Upper lobe of left lung (tissue), 6 donors: ENCODE measurements around the gene BRWD1. TPM values are rescaled to one million over a fixed set of nuclear protein-coding genes. Genes with fewer than 3 reads are reported as not detected.

Experiments
- ATAC-seq, 2 donors: fragments of 200-7000 bp; cut with Tn5 transposase; one replicate each; pipeline ENCODE4 v1.9.1; 2022; ENCODE audit warnings: mild to moderate bottlenecking in 2 of 2, moderate library complexity in 2 of 2; ENCODE audit not compliant: low FRiP score in 2 of 2
- DNase-seq, 2 donors: peaks; one replicate each; pipeline ENCODE4 v3.0.0-alpha.2; 2019 to 2020
- H3K27ac ChIP-seq, 4 donors: fragments of 200-600 bp; sonication (generic); one replicate each; pipeline ENCODE4 v1.5.1; 2016 to 2019
- H3K27me3 ChIP-seq, 4 donors: fragments of 200-600 bp; sonication (generic); one replicate each; pipeline ENCODE4 v1.5.1; 2017 to 2019
- H3K36me3 ChIP-seq, 4 donors: fragments of 200-600 bp; sonication (generic); one replicate each; pipeline ENCODE4 v1.5.1; 2016 to 2019
- H3K4me1 ChIP-seq, 4 donors: fragments of 200-600 bp; sonication (generic); one replicate each; pipeline ENCODE4 v1.5.1; 2018 to 2019
- H3K4me3 ChIP-seq, 4 donors: fragments of 200-600 bp; sonication (generic); one replicate each; pipeline ENCODE4 v1.5.1; 2017 to 2019; ENCODE audit warnings: mild to moderate bottlenecking in 2 of 4, moderate library complexity in 1 of 4
- H3K9me3 ChIP-seq, 4 donors: fragments of 200-600 bp; sonication (generic); one replicate each; pipeline ENCODE4 v1.5.1; 2018 to 2019
- EP300 ChIP-seq, 4 donors: sonication (generic); formaldehyde crosslinking; IDR thresholded peaks; one replicate each; pipeline ENCODE4 v1.5.1; 2017; ENCODE audit warnings: antibody characterized with exemption in 4 of 4, control low read depth in 2 of 4
- POLR2A ChIP-seq, 4 donors: fragments of 450-650 bp; IDR thresholded peaks; one replicate each; pipeline ENCODE4 v1.5.1; 2016 to 2017; ENCODE audit warnings: antibody characterized with exemption in 4 of 4, mild to moderate bottlenecking in 2 of 4
- POLR2AphosphoS5 ChIP-seq, 2 donors: sonication (generic); formaldehyde crosslinking; IDR thresholded peaks; one replicate each; pipeline ENCODE4 v1.5.1; 2017; ENCODE audit warnings: antibody characterized with exemption in 2 of 2
- WGBS, 2 donors: methylation state at CpG; one replicate each; pipeline ENCODE4 v1.1.5; 2017 to 2018; 5-methylcytosine and 5-hydroxymethylcytosine counted together
- total RNA-seq, 6 donors: library from RNA; depleted of rRNA in 4 of 6; stranded (reverse); fragments of >200 nt in 4 of 6; gene quantifications; one replicate each; pipeline versions ENCODE4 v1.1.0 to v1.2.1, GENCODE V29; 2016 to 2021
- TF ChIP-seq, protein P1 (sequence below), 6 experiments: fragments of 450-650 bp in 4 of 6; fragments of 200-600 bp in 2 of 6; sonication (generic) in 2 of 6; IDR thresholded peaks; one replicate each; pipeline ENCODE4 v1.5.1; 2016 to 2019; ENCODE audit warnings: antibody characterized with exemption in 6 of 6
- donor health status: DM: no; HTN: no; CAD: no; lungs with moderate emphysema.
- donor health status: DM: no; HTN: yes; CAD: no; lungs with severe emphysema.

The BRWD1 gene
- total RNA-seq, 6 donors from 2014 or later = 23.4 to 144 (median 42.0) TPM

DNA sequence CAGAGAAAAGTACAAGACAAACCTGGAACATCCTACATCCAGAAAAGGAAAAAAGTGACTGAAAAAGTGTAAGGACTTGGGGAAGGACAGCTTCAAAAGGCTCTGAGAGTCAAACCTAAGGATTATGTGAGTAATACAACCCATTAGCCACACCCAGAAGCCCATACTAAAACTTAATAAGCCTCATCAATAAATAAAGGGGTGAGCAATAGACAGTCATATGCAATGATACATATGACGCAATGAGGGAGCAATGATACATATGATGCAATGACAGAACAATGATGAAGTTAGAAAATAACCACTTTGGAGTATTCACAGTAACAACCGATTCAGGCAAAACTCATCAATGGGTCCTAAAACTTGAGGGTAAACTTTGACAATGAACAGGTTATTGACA, 50.1 kb downstream of the BRWD1 start:
- Histone ChIP-seq H3K27me3 (no peaks in the 10 kb centered on the region), H3K36me3 (peaks cover 15 to 91% (median 48%) of the 10 kb centered on the region in 4 donors), H3K27ac (no peak overlapping the region), H3K9me3 (no peaks in the 10 kb centered on the region), H3K4me3 (no peak overlapping the region), H3K4me1 (no peaks in the 10 kb centered on the region)
- no peak for ATAC-seq
- DNase-seq = no peak
- TF ChIP-seq POLR2A (IDR thresholded peaks at IDR 0.05) (no peak), POLR2AphosphoS5 (IDR thresholded peaks at IDR 0.05) (no peak)
- WGBS, 2 donors = 91 to 100% methylated on average over 2 of the region's 2 CpGs

DNA sequence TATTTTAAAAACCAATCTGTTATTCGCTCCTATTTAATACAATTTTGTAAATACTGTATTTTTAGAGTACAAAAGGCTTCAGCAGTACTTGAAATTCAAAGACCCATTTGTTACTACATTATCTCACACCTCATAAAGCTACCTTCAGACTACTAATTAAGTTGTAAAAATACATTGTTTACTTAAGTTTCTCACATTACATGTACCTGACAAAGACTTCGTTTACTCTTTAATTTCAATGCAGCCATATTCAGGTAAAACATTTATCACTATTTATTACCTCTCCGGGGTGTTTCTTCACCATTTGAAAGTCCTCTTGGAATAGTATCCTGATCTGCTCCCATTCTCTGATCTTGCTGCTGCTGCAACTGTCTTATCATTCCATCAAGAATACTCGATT, 55.2 kb downstream of the BRWD1 start:
- TF ChIP-seq POLR2AphosphoS5 (IDR thresholded peaks at IDR 0.05) (no peak), POLR2A (IDR thresholded peaks at IDR 0.05) (no peak), EP300 (IDR thresholded peaks at IDR 0.05) (no peak)
- TF ChIP-seq, protein P1, sequence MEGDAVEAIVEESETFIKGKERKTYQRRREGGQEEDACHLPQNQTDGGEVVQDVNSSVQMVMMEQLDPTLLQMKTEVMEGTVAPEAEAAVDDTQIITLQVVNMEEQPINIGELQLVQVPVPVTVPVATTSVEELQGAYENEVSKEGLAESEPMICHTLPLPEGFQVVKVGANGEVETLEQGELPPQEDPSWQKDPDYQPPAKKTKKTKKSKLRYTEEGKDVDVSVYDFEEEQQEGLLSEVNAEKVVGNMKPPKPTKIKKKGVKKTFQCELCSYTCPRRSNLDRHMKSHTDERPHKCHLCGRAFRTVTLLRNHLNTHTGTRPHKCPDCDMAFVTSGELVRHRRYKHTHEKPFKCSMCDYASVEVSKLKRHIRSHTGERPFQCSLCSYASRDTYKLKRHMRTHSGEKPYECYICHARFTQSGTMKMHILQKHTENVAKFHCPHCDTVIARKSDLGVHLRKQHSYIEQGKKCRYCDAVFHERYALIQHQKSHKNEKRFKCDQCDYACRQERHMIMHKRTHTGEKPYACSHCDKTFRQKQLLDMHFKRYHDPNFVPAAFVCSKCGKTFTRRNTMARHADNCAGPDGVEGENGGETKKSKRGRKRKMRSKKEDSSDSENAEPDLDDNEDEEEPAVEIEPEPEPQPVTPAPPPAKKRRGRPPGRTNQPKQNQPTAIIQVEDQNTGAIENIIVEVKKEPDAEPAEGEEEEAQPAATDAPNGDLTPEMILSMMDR (IDR thresholded peaks at IDR 0.05) = no peak
- no peak for ATAC-seq
- Histone ChIP-seq H3K9me3 (no peaks in the 10 kb centered on the region), H3K4me3 (no peak overlapping the region), H3K27ac (no peak overlapping the region), H3K36me3 (peaks cover 7 to 87% (median 45%) of the 10 kb centered on the region in 4 donors), H3K27me3 (no peaks in the 10 kb centered on the region), H3K4me1 (no peaks in the 10 kb centered on the region)
- DNase-seq = no peak
- 75 to 82% methylated on average over 4 of the region's 4 CpGs for WGBS, 2 donors

DNA sequence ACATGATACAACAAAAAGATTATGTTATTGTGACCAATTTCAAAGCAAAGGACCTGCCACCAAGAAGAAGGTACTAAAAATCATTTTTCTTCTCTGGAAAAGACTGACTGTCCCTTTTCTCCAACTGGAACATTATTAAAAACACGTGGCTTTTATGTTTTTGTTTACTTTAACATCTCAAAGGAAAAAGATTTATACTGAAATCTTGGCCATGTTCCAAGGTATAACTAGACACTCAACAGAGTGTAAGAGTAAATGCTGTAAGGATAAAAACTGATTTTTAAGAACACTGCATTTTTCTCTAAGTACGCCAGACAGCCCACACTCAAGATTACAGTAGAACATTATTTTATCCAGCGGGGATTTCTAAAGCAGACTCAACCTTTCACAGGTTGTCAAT, 62.1 kb downstream of the BRWD1 start:
- no peaks in the 10 kb centered on the region for H3K9me3 ChIP-seq
- TF ChIP-seq, protein P1 (IDR thresholded peaks at IDR 0.05) = no peak
- no peak for TF ChIP-seq POLR2AphosphoS5 (IDR thresholded peaks at IDR 0.05)
- TF ChIP-seq EP300 (IDR thresholded peaks at IDR 0.05) = no peak
- no peak for TF ChIP-seq POLR2A (IDR thresholded peaks at IDR 0.05)
- H3K27ac ChIP-seq = no peak overlapping the region
- peaks cover 12 to 74% (median 36%) of the 10 kb centered on the region in 4 donors for H3K36me3 ChIP-seq
- no peak overlapping the region for H3K4me3 ChIP-seq
- ATAC-seq = no peak
- 55 to 57% methylated on average over 3 of the region's 3 CpGs for WGBS, 2 donors
- peaks cover 6 to 10% (median 8%) of the 10 kb centered on the region in 4 donors for H3K4me1 ChIP-seq
- no peak for DNase-seq
- no peaks in the 10 kb centered on the region for H3K27me3 ChIP-seq

DNA sequence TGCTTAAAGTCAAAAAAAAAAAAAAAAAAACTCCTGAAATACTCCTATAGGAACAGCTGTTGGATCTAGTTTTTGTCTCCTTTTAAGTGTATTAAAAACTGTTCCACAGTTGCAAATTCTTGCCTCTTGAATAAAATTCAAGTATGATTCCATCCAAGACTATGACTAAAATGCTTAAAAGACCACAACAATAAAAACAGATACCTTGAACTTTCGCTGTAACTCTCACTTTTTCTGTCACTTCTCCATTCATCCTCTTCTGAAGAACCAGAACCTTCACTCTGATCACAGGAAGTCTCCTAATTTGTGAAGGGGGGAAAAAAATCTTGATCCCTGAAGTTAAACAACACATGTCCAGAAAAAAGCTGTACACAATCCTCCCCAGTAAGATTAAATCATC, 75.2 kb downstream of the BRWD1 start:
- Histone ChIP-seq H3K36me3 (peaks cover 16 to 72% (median 26%) of the 10 kb centered on the region in 4 donors), H3K4me1 (peaks cover 0 to 5% (median 0%) of the 10 kb centered on the region in 4 donors)

DNA sequence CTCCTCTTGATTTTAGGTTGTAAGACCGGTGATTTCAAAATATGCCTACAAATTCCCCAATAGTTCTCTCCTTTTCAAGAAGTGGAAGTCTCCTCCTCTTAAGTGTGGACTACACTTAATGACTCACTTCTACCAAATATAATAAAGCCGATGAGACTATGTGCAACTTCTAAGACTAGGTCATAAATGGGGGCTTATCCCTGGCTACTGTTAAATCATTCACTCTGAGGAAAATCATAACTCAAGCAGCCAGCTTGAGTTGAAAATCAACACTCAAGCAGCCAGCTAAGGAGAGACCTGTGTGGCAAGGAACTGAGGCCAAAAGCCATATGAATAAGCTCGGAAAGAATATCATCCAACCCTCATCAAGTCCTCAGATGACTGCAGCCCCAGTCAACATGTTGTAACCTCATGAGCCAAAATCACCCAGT, 80.6 kb downstream of the BRWD1 start:
- Histone ChIP-seq H3K9me3 (no peaks in the 10 kb centered on the region), H3K4me1 (peaks cover 0 to 9% (median 3%) of the 10 kb centered on the region in 4 donors), H3K27ac (peak overlapping the region in 2 of 4 donors; percentile 2 to 7), H3K36me3 (peaks cover 14 to 82% (median 29%) of the 10 kb centered on the region in 4 donors), H3K4me3 (no peak overlapping the region), H3K27me3 (no peaks in the 10 kb centered on the region)
- peak in 1 of 2 donors; percentile 44 for DNase-seq
- ATAC-seq = peak; percentile 46 to 69
- 66 to 77% methylated on average over 3 of the region's 3 CpGs for WGBS, 2 donors
- TF ChIP-seq, protein P1 (IDR thresholded peaks at IDR 0.05) = no peak
- TF ChIP-seq EP300 (IDR thresholded peaks at IDR 0.05) (no peak), POLR2AphosphoS5 (IDR thresholded peaks at IDR 0.05) (no peak), POLR2A (IDR thresholded peaks at IDR 0.05) (no peak)

More for the DNA sequence above, 75.2 kb downstream of the BRWD1 start:
- DNase-seq = no peak
- no peak overlapping the region for H3K27ac ChIP-seq
- no peaks in the 10 kb centered on the region for H3K27me3 ChIP-seq
- 92 to 100% methylated on average over 1 of the region's 1 CpG for WGBS, 2 donors
- TF ChIP-seq, protein P1 (IDR thresholded peaks at IDR 0.05) = no peak
- TF ChIP-seq EP300 (IDR thresholded peaks at IDR 0.05) (no peak), POLR2A (IDR thresholded peaks at IDR 0.05) (no peak), POLR2AphosphoS5 (IDR thresholded peaks at IDR 0.05) (no peak)
- H3K9me3 ChIP-seq = no peaks in the 10 kb centered on the region
- no peak for ATAC-seq
- no peak overlapping the region for H3K4me3 ChIP-seq
